ENCODE results near the gene CSHL1. TPM values are rescaled to one million over a fixed set of nuclear protein-coding genes. Genes with fewer than 3 reads are reported as not detected.
A peak's percentile ranks its signal among the peaks of the same experiment; 100 is the strongest.
"Not testable (repeated sequence)": the region's sequence is repeated elsewhere in the genome, so short reads cannot be mapped to it uniquely, and the experiment has no call there.

Gene CSHL1
- total RNA-seq, 8 experiments from 2014 or later: 0.14 to 0.45 (median 0.31) TPM; not detected in 3

GRCh38 chr17:63926164-63926563 is 15.1 kb upstream of the CSHL1 start:
- Histone ChIP-seq H3K4me1 (replicated peaks in 1 of 2) (peaks cover 0 to 1% of the 10 kb centered on the region in 2 donors), H3K27ac (no peak overlapping the region), H3K4me3 (no peak overlapping the region)
- no peak for ATAC-seq (replicated peaks in 6 of 8)
- in situ Hi-C loops (cut with MboI; ENCODE audit: low pct_unique_long_range_greater_than_20kb in 2 of 9, low sequenced_read_pairs in 9 of 9, unreplicated experiment in 9 of 9): loop anchor here in 3 of 9 experiments (10.0 to 25.0 kb wide), 2 partner anchors 89 to 211 kb away; partner anchors contain the start of gene ERN1 (in 2 of the 3)
- WGBS, 10 experiments: 29 to 100% (median 71%) methylated on average over 1 to 2 of the region's 2 CpGs; no CpG with 5 or more reads in 2 of the 10 experiments

GRCh38 chr17:63925615-63926014 is 14.6 kb upstream of the CSHL1 start:
- Histone ChIP-seq H3K4me1 (replicated peaks in 1 of 2) (no peaks in the 10 kb centered on the region), H3K4me3 (no peak overlapping the region), H3K27ac (no peak overlapping the region)
- in situ Hi-C loops (cut with MboI; ENCODE audit: low pct_unique_long_range_greater_than_20kb in 2 of 9, low sequenced_read_pairs in 9 of 9, unreplicated experiment in 9 of 9): loop anchor here in 3 of 9 experiments (10.0 to 25.0 kb wide), 2 partner anchors 89 to 212 kb away; partner anchors contain the start of gene ERN1 (in 2 of the 3)
- 0 to 78% (median 52%) methylated on average over 1 to 4 of the region's 5 CpGs; no CpG with 5 or more reads in 5 of the 10 experiments for WGBS, 10 experiments
- no peak for ATAC-seq (replicated peaks in 6 of 8)

- H3K4me1 ChIP-seq (replicated peaks in 1 of 2); ATAC-seq (replicated peaks in 6 of 8); H3K27ac ChIP-seq; H3K4me3 ChIP-seq: not testable (repeated sequence)
- in situ Hi-C loops (cut with MboI; ENCODE audit: low pct_unique_long_range_greater_than_20kb in 2 of 9, low sequenced_read_pairs in 9 of 9, unreplicated experiment in 9 of 9): loop anchor here in 6 of 9 experiments (10.0 to 25.0 kb wide), 4 partner anchors 90 to 365 kb away; partner anchors contain the start of genes ERN1 (in 5 of the 6) and ICAM2 (in 1 of the 6)
- WGBS, 10 experiments: 40 to 100% (median 80%) methylated on average over 1 to 3 of the region's 9 CpGs; no CpG with 5 or more reads in 5 of the 10 experiments
These were observed 11.3 kb upstream of the CSHL1 start for GRCh38 chr17:63922402-63922801.

- 43 to 88% (median 77%) methylated on average over 1 to 4 of the region's 5 CpGs; no CpG with 5 or more reads in 6 of the 10 experiments for WGBS, 10 experiments
These were observed 9.7 kb upstream of the CSHL1 start for GRCh38 chr17:63920779-63921178.

GRCh38 chr17:63920050-63920449 is 9.0 kb upstream of the CSHL1 start:
- in situ Hi-C loops (cut with MboI; ENCODE audit: low pct_unique_long_range_greater_than_20kb in 2 of 9, low sequenced_read_pairs in 9 of 9, unreplicated experiment in 9 of 9): loop anchor here in 6 of 9 experiments (10.0 to 25.0 kb wide), 4 partner anchors 92 to 367 kb away; partner anchors contain the start of genes ERN1 (in 5 of the 6) and ICAM2 (in 1 of the 6)
- not testable (repeated sequence) for H3K4me3 ChIP-seq; H3K27ac ChIP-seq; H3K4me1 ChIP-seq (replicated peaks in 1 of 2)
- peak in 1 of 8 experiments; percentile 67 for ATAC-seq (replicated peaks in 6 of 8)
- WGBS, 10 experiments: 17 to 89% (median 60%) methylated on average over 1 to 6 of the region's 6 CpGs; no CpG with 5 or more reads in 3 of the 10 experiments

More at GRCh38 chr17:63920779-63921178, 9.7 kb upstream of the CSHL1 start:
- H3K4me1 ChIP-seq (replicated peaks in 1 of 2); H3K27ac ChIP-seq; H3K4me3 ChIP-seq; ATAC-seq (replicated peaks in 6 of 8): not testable (repeated sequence)
- in situ Hi-C loops (cut with MboI; ENCODE audit: low pct_unique_long_range_greater_than_20kb in 2 of 9, low sequenced_read_pairs in 9 of 9, unreplicated experiment in 9 of 9): loop anchor here in 6 of 9 experiments (10.0 to 25.0 kb wide), 4 partner anchors 92 to 367 kb away; partner anchors contain the start of genes ERN1 (in 5 of the 6) and ICAM2 (in 1 of the 6)

GRCh38 chr17:63919311-63919723 is 8.3 kb upstream of the CSHL1 start:
- Histone ChIP-seq H3K4me3 (no peak overlapping the region), H3K27ac (no peak overlapping the region), H3K4me1 (replicated peaks in 1 of 2) (no peaks in the 10 kb centered on the region)
- in situ Hi-C loops (cut with MboI; ENCODE audit: low pct_unique_long_range_greater_than_20kb in 2 of 9, low sequenced_read_pairs in 9 of 9, unreplicated experiment in 9 of 9): loop anchor here in 6 of 9 experiments (25.0 kb wide), 3 partner anchors 93 to 368 kb away; partner anchors contain the start of genes ERN1 (in 5 of the 6) and ICAM2 (in 1 of the 6)
- peak; percentile 56 to 93 (median 74) for ATAC-seq (replicated peaks in 6 of 8)
- 10 to 55% (median 50%) methylated on average over 2 to 5 of the region's 8 CpGs; no CpG with 5 or more reads in 7 of the 10 experiments for WGBS, 10 experiments

GRCh38 chr17:63918789-63919305 is 7.8 kb upstream of the CSHL1 start, which contains the start of gene GH1:
Gene GH1 (minus strand): TSS chr17:63918839. CDS start chr17:63918776, 63 bp downstream.
- not testable (repeated sequence) for H3K27ac ChIP-seq; ATAC-seq (replicated peaks in 6 of 8); H3K4me1 ChIP-seq (replicated peaks in 1 of 2); H3K4me3 ChIP-seq
- in situ Hi-C loops (cut with MboI; ENCODE audit: low pct_unique_long_range_greater_than_20kb in 2 of 9, low sequenced_read_pairs in 9 of 9, unreplicated experiment in 9 of 9): loop anchor here in 6 of 9 experiments (25.0 kb wide), 3 partner anchors 93 to 368 kb away; partner anchors contain the start of genes ERN1 (in 5 of the 6) and ICAM2 (in 1 of the 6)
- WGBS, 10 experiments: 83% methylated on average over 1 of the region's 10 CpGs; no CpG with 5 or more reads in 9 of the 10 experiments

- H3K4me3 ChIP-seq: no peak overlapping the region
- in situ Hi-C loops (cut with MboI; ENCODE audit: low pct_unique_long_range_greater_than_20kb in 2 of 9, low sequenced_read_pairs in 9 of 9, unreplicated experiment in 9 of 9): loop anchor here in 6 of 9 experiments (25.0 kb wide), 3 partner anchors 94 to 369 kb away; partner anchors contain the start of genes ERN1 (in 5 of the 6) and ICAM2 (in 1 of the 6)
- WGBS, 10 experiments: 60% methylated on average over 1 of the region's 10 CpGs; no CpG with 5 or more reads in 9 of the 10 experiments
- no peak for ATAC-seq (replicated peaks in 6 of 8)
- no peaks in the 10 kb centered on the region for H3K4me1 ChIP-seq (replicated peaks in 1 of 2)
- H3K27ac ChIP-seq: no peak overlapping the region
These were observed 7.2 kb upstream of the CSHL1 start for GRCh38 chr17:63918305-63918704.

GRCh38 chr17:63917646-63918045 is 6.6 kb upstream of the CSHL1 start:
- in situ Hi-C loops (cut with MboI; ENCODE audit: low pct_unique_long_range_greater_than_20kb in 2 of 9, low sequenced_read_pairs in 9 of 9, unreplicated experiment in 9 of 9): loop anchor here in 6 of 9 experiments (25.0 kb wide), 3 partner anchors 95 to 370 kb away; partner anchors contain the start of genes ERN1 (in 5 of the 6) and ICAM2 (in 1 of the 6)
- Histone ChIP-seq H3K27ac (no peak overlapping the region), H3K4me3 (no peak overlapping the region), H3K4me1 (replicated peaks in 1 of 2) (no peaks in the 10 kb centered on the region)
- WGBS, 10 experiments: 13 to 91% (median 83%) methylated on average over 3 to 6 of the region's 13 CpGs; no CpG with 5 or more reads in 6 of the 10 experiments
- no peak for ATAC-seq (replicated peaks in 6 of 8)

GRCh38 chr17:63917206-63917605 is 6.1 kb upstream of the CSHL1 start:
- not testable (repeated sequence) for H3K4me1 ChIP-seq (replicated peaks in 1 of 2); H3K27ac ChIP-seq; H3K4me3 ChIP-seq; ATAC-seq (replicated peaks in 6 of 8)
- WGBS, 10 experiments: 70 to 100% methylated on average over 2 of the region's 11 CpGs; no CpG with 5 or more reads in 8 of the 10 experiments
- in situ Hi-C loops (cut with MboI; ENCODE audit: low pct_unique_long_range_greater_than_20kb in 2 of 9, low sequenced_read_pairs in 9 of 9, unreplicated experiment in 9 of 9): loop anchor here in 6 of 9 experiments (25.0 kb wide), 3 partner anchors 95 to 370 kb away; partner anchors contain the start of genes ERN1 (in 5 of the 6) and ICAM2 (in 1 of the 6)

GRCh38 chr17:63916566-63917185 is 5.6 kb upstream of the CSHL1 start:
- no peaks in the 10 kb centered on the region for H3K4me1 ChIP-seq (replicated peaks in 1 of 2)
- WGBS, 10 experiments: 0 to 60% (median 46%) methylated on average over 1 to 9 of the region's 12 CpGs; no CpG with 5 or more reads in 2 of the 10 experiments
- in situ Hi-C loops (cut with MboI; ENCODE audit: low pct_unique_long_range_greater_than_20kb in 2 of 9, low sequenced_read_pairs in 9 of 9, unreplicated experiment in 9 of 9): loop anchor here in 6 of 9 experiments (25.0 kb wide), 3 partner anchors 96 to 371 kb away; partner anchors contain the start of genes ERN1 (in 5 of the 6) and ICAM2 (in 1 of the 6)
- H3K27ac ChIP-seq: no peak overlapping the region
- ATAC-seq (replicated peaks in 6 of 8): no peak
- H3K4me3 ChIP-seq: no peak overlapping the region

- not testable (repeated sequence) for H3K4me3 ChIP-seq; H3K4me1 ChIP-seq (replicated peaks in 1 of 2); H3K27ac ChIP-seq; ATAC-seq (replicated peaks in 6 of 8)
- 8 to 80% (median 72%) methylated on average over 1 to 4 of the region's 10 CpGs; no CpG with 5 or more reads in 7 of the 10 experiments for WGBS, 10 experiments
- in situ Hi-C loops (cut with MboI; ENCODE audit: low pct_unique_long_range_greater_than_20kb in 2 of 9, low sequenced_read_pairs in 9 of 9, unreplicated experiment in 9 of 9): loop anchor here in 6 of 9 experiments (25.0 kb wide), 3 partner anchors 97 to 372 kb away; partner anchors contain the start of genes ERN1 (in 5 of the 6) and ICAM2 (in 1 of the 6)
These were observed 4.7 kb upstream of the CSHL1 start for GRCh38 chr17:63915753-63916152.
